Endothelial cell of umbilical vein (primary cell): Measurements from ENCODE around the gene TTYH3. TPM values are rescaled to one million over a fixed set of nuclear protein-coding genes. Genes with fewer than 3 reads are reported as not detected.

Experiments used
- BruUV-seq: library from RNA; stranded (reverse); fragments of 400-500 nt; replicated peaks from 2 replicates; lab custom pipeline; 2021; lab: Mats Ljungman, UMichigan
- CTCF ChIA-PET: fragments of 300-600, 350-600 bp; sonication (Branson Sonifier 250); formaldehyde crosslinking; loops from one replicate; lab custom pipeline; 2021; ENCODE audit warnings: antibody characterized with exemption, inconsistent platforms; lab: Charles Lee
- POLR2A ChIA-PET: fragments of 300-600, 350-600 bp; sonication (Branson Sonifier 250); formaldehyde crosslinking; loops from one replicate; lab custom pipeline; 2021; ENCODE audit warnings: antibody characterized with exemption, inconsistent platforms; lab: Charles Lee
- DNase-seq: peaks from one replicate; pipeline ENCODE4 v3.0.0-alpha.2; 2011; ENCODE audit warnings: low read depth, low spot score
- FAIRE-seq: peaks from 2 replicates; lab custom pipeline; 2011; peaks lifted over from hg19 to GRCh38; lab: Jason Lieb, UNC
- H2AFZ ChIP-seq: 2 replicates; pipeline ENCODE4 v1.6.0; 2012; ENCODE audit warnings: low read depth, low read length, control low read depth, inconsistent platforms
- H3K27ac ChIP-seq: 2 replicates; pipeline ENCODE4 v1.5.1; 2011; ENCODE audit warnings: low read depth, mild to moderate bottlenecking, control low read depth, low read length, moderate library complexity; ENCODE audit not compliant: insufficient read depth
- H3K27me3 ChIP-seq, 2 experiments: 2 replicates each; pipeline versions ENCODE4 v1.6.0 to v1.6.1; 2011; ENCODE audit warnings: low read length in 2 of 2, mixed read lengths in 1 of 2; ENCODE audit not compliant: control insufficient read depth in 2 of 2, insufficient read depth in 2 of 2
- H3K36me3 ChIP-seq, 2 experiments: 2 replicates in 1 of 2; 3 replicates in 1 of 2; pipeline ENCODE4 v1.5.1; 2011; ENCODE audit warnings: low read length in 2 of 2, mild to moderate bottlenecking in 1 of 2, moderate library complexity in 1 of 2; ENCODE audit not compliant: control insufficient read depth in 2 of 2, insufficient read depth in 2 of 2; ENCODE audit errors: extremely low read depth in 1 of 2
- H3K4me1 ChIP-seq: 3 replicates; pipeline ENCODE4 v1.5.1; 2011; ENCODE audit warnings: mild to moderate bottlenecking, low read length; ENCODE audit not compliant: control insufficient read depth, insufficient read depth; ENCODE audit errors: extremely low read depth
- H3K4me2 ChIP-seq: 2 replicates; pipeline ENCODE4 v1.6.1; 2011; ENCODE audit warnings: low read length, control low read depth, mixed read lengths; ENCODE audit not compliant: insufficient read depth
- H3K4me3 ChIP-seq, 3 experiments: fragments of 200-600 bp in 1 of 3; sonication (generic), shearing (Covaris generic) in 1 of 3; replicated peaks in 1 of 3; 2 replicates each; pipeline ENCODE4 v1.5.1; 2011 to 2016; ENCODE audit warnings: control low read depth in 3 of 3, low read length in 3 of 3, mild to moderate bottlenecking in 2 of 3, inconsistent platforms in 1 of 3, low read depth in 1 of 3, moderate library complexity in 1 of 3; ENCODE audit not compliant: insufficient read depth in 1 of 3
- H3K79me2 ChIP-seq: 2 replicates; pipeline ENCODE4 v1.6.0; 2012; ENCODE audit warnings: low read length, inconsistent platforms; ENCODE audit not compliant: control insufficient read depth, insufficient read depth
- H3K9ac ChIP-seq: replicated peaks from 2 replicates; pipeline ENCODE3; 2011; ENCODE audit warnings: low read length, control low read depth; ENCODE audit not compliant: insufficient read depth; ENCODE audit errors: extremely low read depth
- H3K9me1 ChIP-seq: replicated peaks from 3 replicates; pipeline ENCODE4 v1.6.0; 2011; ENCODE audit warnings: mild to moderate bottlenecking, low read length; ENCODE audit not compliant: control insufficient read depth, insufficient read depth; ENCODE audit errors: extremely low read depth
- H3K9me3 ChIP-seq: replicated peaks from 2 replicates; pipeline ENCODE4 v1.5.1; 2012; ENCODE audit warnings: low read length, inconsistent platforms; ENCODE audit not compliant: control insufficient read depth, insufficient read depth
- H4K20me1 ChIP-seq: replicated peaks from 2 replicates; pipeline ENCODE3; 2011; ENCODE audit warnings: mild to moderate bottlenecking, low read length; ENCODE audit not compliant: control insufficient read depth, insufficient read depth; ENCODE audit errors: extremely low read depth
- CTCF ChIP-seq, 2 donors: IDR thresholded peaks; 1 replicate in 1 of 2; 2 replicates in 1 of 2; pipeline ENCODE4 v1.5.1; 2011; ENCODE audit warnings: low read length in 2 of 2, mild to moderate bottlenecking in 2 of 2, moderate library complexity in 2 of 2, control low read depth in 1 of 2, inconsistent platforms in 1 of 2, low read depth in 1 of 2; ENCODE audit not compliant: insufficient read depth in 1 of 2; ENCODE audit errors: extremely low read depth in 1 of 2
- EZH2 ChIP-seq: IDR thresholded peaks from 2 replicates; pipeline ENCODE4 v1.6.1; 2012; ENCODE audit warnings: borderline replicate concordance, low read depth, mild to moderate bottlenecking, moderate library complexity, low read length, inconsistent platforms; ENCODE audit not compliant: severe bottlenecking
- FOS ChIP-seq: IDR thresholded peaks from 2 replicates; pipeline ENCODE4 v1.6.1; 2011; ENCODE audit warnings: mild to moderate bottlenecking, low read length, moderate library complexity, borderline replicate concordance; ENCODE audit not compliant: insufficient read depth
- GATA2 ChIP-seq: IDR thresholded peaks from 2 replicates; pipeline ENCODE4 v1.7.0; 2011; ENCODE audit warnings: low read depth, mild to moderate bottlenecking, moderate library complexity, mixed read lengths, low read length; ENCODE audit not compliant: insufficient read length, insufficient read depth
- JUN ChIP-seq: IDR thresholded peaks from 2 replicates; pipeline ENCODE4 v1.6.1; 2011; ENCODE audit warnings: borderline replicate concordance, low read depth; ENCODE audit not compliant: insufficient read length, insufficient read depth
- MAX ChIP-seq: IDR thresholded peaks from 2 replicates; pipeline ENCODE4 v1.6.1; 2011; ENCODE audit not compliant: insufficient read depth, insufficient read length
- MYC ChIP-seq: IDR thresholded peaks from one replicate; pipeline ENCODE4 v1.6.1; 2011; ENCODE audit warnings: mild to moderate bottlenecking, low read depth, low read length
- POLR2A ChIP-seq: IDR thresholded peaks from 2 replicates; pipeline ENCODE4 v1.6.1; 2012; ENCODE audit warnings: low read depth, mild to moderate bottlenecking, control low read depth, low read length
- POLR2AphosphoS5 ChIP-seq: IDR thresholded peaks from 2 replicates; pipeline ENCODE4 v1.6.1; 2012; ENCODE audit warnings: low read depth, mild to moderate bottlenecking, control low read depth, low read length, moderate library complexity; ENCODE audit not compliant: insufficient read depth
- dilution Hi-C: fragments of 300-500 bp; cut with MboI; formaldehyde crosslinking; loops from one replicate; pipeline ENCODE4 v1.15.0; 2019; ENCODE audit warnings: low sequenced_read_pairs; ENCODE audit not compliant: extremely low pct_ligation_motif_present
- intact Hi-C: fragments of 100-400 bp; cut with micrococcal nuclease; formaldehyde crosslinking; loops from one replicate; pipeline ENCODE4 v1.10.0; 2022
- polyA plus RNA-seq, 4 experiments: library from polyadenylated mRNA; depleted of rRNA in 3 of 4; stranded (reverse) in 3 of 4; unstranded in 1 of 4; fragments of >200 nt; gene quantifications; 2 replicates each; pipeline versions ENCODE4 v1.2.1 to v1.2.3, GENCODE V29; 2011 to 2012; ENCODE audit warnings: missing spikeins in 1 of 4
- total RNA-seq: library from RNA; stranded (reverse); gene quantifications from 2 replicates; pipeline ENCODE4 v1.2.3, GENCODE V29; 2021

The TTYH3 gene
- total and polyA plus RNA-seq, 2 donors (not counting 3 experiments of a cell fraction or from before 2014, with no cell fraction given) = 143 to 280 TPM

GRCh38 chr7:2629746-2630681 is 1.8 kb upstream of the TTYH3 start:
- intact Hi-C loops (loop anchor here (2.0 to 10.0 kb wide), 2 partner anchors 155 to 227 kb away; partner anchors contain the start of genes CHST12 and GRIFIN), dilution Hi-C loops (no loop called here)
- H3K4me2 ChIP-seq = no peak overlapping the region
- no peaks in the 10 kb centered on the region for H3K9me1 ChIP-seq
- no peak overlapping the region for H3K27ac ChIP-seq
- TF ChIP-seq MAX (no peak), GATA2 (no peak), CTCF (IDR thresholded peaks at IDR 0.05; ENCODE audit: extremely low read depth in 1 of 2, insufficient read depth in 1 of 2, low read depth in 1 of 2, low read length in 2 of 2) (no peak), JUN (no peak), FOS (no peak), POLR2AphosphoS5 (no peak), MYC (no peak), EZH2 (no peak), POLR2A (no peak)
- ChIA-PET POLR2A (interaction anchor here (0.7 kb wide), 1 partner anchor 29 kb away, joined by 4 read pairs; no protein-coding TSS in a partner anchor), CTCF (interaction anchor here (0.8 to 1.6 kb wide), 4 partner anchors 21 to 41 kb away, joined by 4 to 6 read pairs (median 4); no protein-coding TSS in a partner anchor)
- peaks cover 0 to 2% of the 10 kb centered on the region in 2 experiments for H3K36me3 ChIP-seq
- peaks cover 31% of the 10 kb centered on the region for H3K79me2 ChIP-seq
- H4K20me1 ChIP-seq = no peaks in the 10 kb centered on the region
- H3K4me1 ChIP-seq = peaks cover 36% of the 10 kb centered on the region
- FAIRE-seq (no peak), DNase-seq (no peak)
- BruUV-seq = no TSS peak
- H3K4me3 ChIP-seq = no peak overlapping the region
- H2AFZ ChIP-seq = peak overlapping the region; percentile 47
- no peaks in the 10 kb centered on the region for H3K27me3 ChIP-seq
- H3K9ac ChIP-seq = no peak overlapping the region
- no peaks in the 10 kb centered on the region for H3K9me3 ChIP-seq
